IPS-18a (cell line): ENCODE data around the gene SRSF9.
"Not testable (repeated sequence)": the region's sequence is repeated elsewhere in the genome, so short reads cannot be mapped to it uniquely, and the experiment has no call there.

Experiments
- H3K27ac ChIP-seq: one replicate; pipeline ENCODE4 v1.5.1; 2013; ENCODE audit warnings: low read length
- H3K27me3 ChIP-seq: one replicate; pipeline ENCODE4 v1.6.1; 2013; ENCODE audit warnings: mild to moderate bottlenecking, low read length; ENCODE audit not compliant: control insufficient read depth, insufficient read depth
- H3K36me3 ChIP-seq: one replicate; pipeline ENCODE4 v1.6.1; 2013; ENCODE audit warnings: low read depth, low read length; ENCODE audit not compliant: control insufficient read depth
- H3K4me1 ChIP-seq: one replicate; pipeline ENCODE4 v1.6.1; 2013; ENCODE audit warnings: low read depth, low read length; ENCODE audit not compliant: control insufficient read depth
- H3K4me3 ChIP-seq: one replicate; pipeline ENCODE4 v1.5.1; 2013; ENCODE audit warnings: low read length
- H3K9ac ChIP-seq: one replicate; pipeline ENCODE4 v1.6.1; 2013; ENCODE audit warnings: mild to moderate bottlenecking, low read length, moderate library complexity
- H3K9me3 ChIP-seq: one replicate; pipeline ENCODE4 v1.6.1; 2013; ENCODE audit warnings: low read depth, low read length; ENCODE audit not compliant: control insufficient read depth

The SRSF9 gene

DNA sequence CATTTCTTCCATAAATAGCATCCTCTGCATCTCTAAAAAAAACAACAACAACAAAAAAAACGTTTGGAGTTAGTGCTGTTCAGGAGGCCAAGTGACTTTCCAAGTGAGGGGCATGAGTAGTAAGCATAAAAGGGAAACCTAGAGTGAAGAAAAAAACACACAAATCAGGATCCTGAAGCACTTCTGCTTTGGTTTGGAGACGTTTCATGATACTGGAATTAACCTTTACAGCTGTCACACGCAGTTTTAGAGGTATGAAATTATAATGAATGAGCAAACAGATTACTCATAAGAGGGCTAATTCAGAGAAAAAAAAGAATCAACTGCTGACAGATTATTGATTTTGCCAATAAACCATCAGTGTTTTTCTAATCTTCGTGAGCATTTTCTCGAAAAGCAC is 3.8 kb downstream of the SRSF9 start:
- no peaks in the 10 kb centered on the region for H3K9me3 ChIP-seq
- H3K27me3 ChIP-seq = no peaks in the 10 kb centered on the region
- no peaks in the 10 kb centered on the region for H3K4me1 ChIP-seq
- H3K4me3 ChIP-seq = no peak overlapping the region
- no peak overlapping the region for H3K9ac ChIP-seq
- H3K27ac ChIP-seq = no peak overlapping the region
- H3K36me3 ChIP-seq = peaks cover 55% of the 10 kb centered on the region

GRCh38 chr12:120463712-120464111 is 5.8 kb downstream of the SRSF9 start:
- Histone ChIP-seq H3K4me3 (no peak overlapping the region), H3K9me3 (no peaks in the 10 kb centered on the region), H3K9ac (no peak overlapping the region), H3K36me3 (peaks cover 74% of the 10 kb centered on the region), H3K27ac (no peak overlapping the region), H3K27me3 (no peaks in the 10 kb centered on the region), H3K4me1 (no peaks in the 10 kb centered on the region)

- no peak overlapping the region for H3K27ac ChIP-seq
- H3K4me1 ChIP-seq = no peaks in the 10 kb centered on the region
- H3K9ac ChIP-seq = no peak overlapping the region
- no peaks in the 10 kb centered on the region for H3K27me3 ChIP-seq
- H3K4me3 ChIP-seq = no peak overlapping the region
- no peaks in the 10 kb centered on the region for H3K9me3 ChIP-seq
- peaks cover 84% of the 10 kb centered on the region for H3K36me3 ChIP-seq
Measured at GRCh38 chr12:120462099-120462640, 7.4 kb downstream of the SRSF9 start.

DNA sequence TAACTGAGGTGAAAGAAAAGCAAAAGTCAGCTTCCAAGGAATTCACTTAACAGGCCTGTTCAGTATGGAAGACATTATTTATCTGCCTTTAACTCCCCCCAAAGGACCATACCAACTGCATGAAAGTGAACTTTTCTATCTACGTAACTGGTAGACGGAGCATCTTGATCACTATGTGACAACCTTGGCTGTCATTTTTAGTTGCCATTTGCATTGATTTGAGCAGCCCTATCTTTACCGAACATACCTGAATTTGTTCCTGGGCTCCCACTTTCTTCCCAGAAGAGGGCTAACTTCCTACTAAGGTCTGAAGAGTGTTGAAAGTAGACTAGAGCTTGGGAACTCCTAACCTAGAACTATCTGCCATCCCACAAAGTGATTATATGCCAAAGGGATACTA is 9.4 kb downstream of the SRSF9 start:
- no peaks in the 10 kb centered on the region for H3K4me1 ChIP-seq

DNA sequence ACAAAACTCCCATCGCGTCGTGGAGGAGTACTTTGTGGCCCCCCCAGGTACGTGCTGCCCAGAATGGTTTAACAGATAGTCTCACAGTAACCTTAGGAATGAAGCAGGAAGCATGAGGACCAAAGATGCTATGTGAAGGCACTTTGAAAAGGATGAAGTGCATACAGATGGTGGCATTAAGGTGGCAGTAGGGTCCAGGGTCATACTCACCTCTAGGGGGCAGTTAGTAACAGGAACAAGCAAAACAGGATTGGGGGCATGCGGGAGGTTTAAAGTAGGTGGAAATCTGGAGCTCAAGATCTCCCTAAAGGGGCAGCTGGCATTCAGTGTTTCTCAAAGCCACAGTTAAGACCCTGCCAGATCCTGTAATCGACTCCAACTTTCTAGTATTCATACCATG is 12.4 kb downstream of the SRSF9 start:
- H3K4me3 ChIP-seq = no peak overlapping the region
- no peak overlapping the region for H3K9ac ChIP-seq
- H3K36me3 ChIP-seq = peaks cover 69% of the 10 kb centered on the region
- H3K27me3 ChIP-seq = no peaks in the 10 kb centered on the region
- H3K4me1 ChIP-seq = no peaks in the 10 kb centered on the region
- no peaks in the 10 kb centered on the region for H3K9me3 ChIP-seq
- no peak overlapping the region for H3K27ac ChIP-seq

More for the DNA sequence above, 9.4 kb downstream of the SRSF9 start:
- Histone ChIP-seq H3K36me3 (peaks cover 88% of the 10 kb centered on the region), H3K9ac (no peak overlapping the region), H3K9me3 (no peaks in the 10 kb centered on the region), H3K27me3 (no peaks in the 10 kb centered on the region), H3K4me3 (no peak overlapping the region), H3K27ac (no peak overlapping the region)

DNA sequence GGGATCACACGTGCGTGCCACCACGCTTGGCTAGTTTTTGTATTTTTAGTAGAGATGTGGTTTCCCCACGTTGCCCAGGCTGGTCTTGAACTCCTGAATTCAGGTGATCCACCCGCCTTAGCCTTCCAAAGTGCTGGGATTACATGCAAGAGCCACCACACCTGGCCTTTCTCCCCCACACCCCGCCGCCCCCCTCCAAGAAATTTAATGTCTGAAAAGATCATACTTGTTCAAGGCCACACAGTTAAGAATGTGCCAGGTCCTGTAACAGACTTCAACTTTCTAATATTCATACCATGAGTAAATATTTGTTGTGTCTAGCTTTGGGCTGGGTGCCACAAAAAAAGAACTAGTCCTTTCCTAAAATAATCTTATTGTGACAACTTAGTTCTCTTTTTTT is 14.2 kb downstream of the SRSF9 start:
- H3K4me3 ChIP-seq = no peak overlapping the region
- H3K27me3 ChIP-seq = no peaks in the 10 kb centered on the region
- H3K9me3 ChIP-seq = no peaks in the 10 kb centered on the region
- no peak overlapping the region for H3K27ac ChIP-seq
- H3K36me3 ChIP-seq = peaks cover 60% of the 10 kb centered on the region
- no peaks in the 10 kb centered on the region for H3K4me1 ChIP-seq
- no peak overlapping the region for H3K9ac ChIP-seq

- Histone ChIP-seq H3K9ac (no peak overlapping the region), H3K36me3 (peaks cover 54% of the 10 kb centered on the region), H3K9me3 (no peaks in the 10 kb centered on the region), H3K27ac (no peak overlapping the region), H3K4me3 (no peak overlapping the region), H3K4me1 (no peaks in the 10 kb centered on the region), H3K27me3 (no peaks in the 10 kb centered on the region)
Measured at GRCh38 chr12:120453977-120454376, 15.6 kb downstream of the SRSF9 start.

DNA sequence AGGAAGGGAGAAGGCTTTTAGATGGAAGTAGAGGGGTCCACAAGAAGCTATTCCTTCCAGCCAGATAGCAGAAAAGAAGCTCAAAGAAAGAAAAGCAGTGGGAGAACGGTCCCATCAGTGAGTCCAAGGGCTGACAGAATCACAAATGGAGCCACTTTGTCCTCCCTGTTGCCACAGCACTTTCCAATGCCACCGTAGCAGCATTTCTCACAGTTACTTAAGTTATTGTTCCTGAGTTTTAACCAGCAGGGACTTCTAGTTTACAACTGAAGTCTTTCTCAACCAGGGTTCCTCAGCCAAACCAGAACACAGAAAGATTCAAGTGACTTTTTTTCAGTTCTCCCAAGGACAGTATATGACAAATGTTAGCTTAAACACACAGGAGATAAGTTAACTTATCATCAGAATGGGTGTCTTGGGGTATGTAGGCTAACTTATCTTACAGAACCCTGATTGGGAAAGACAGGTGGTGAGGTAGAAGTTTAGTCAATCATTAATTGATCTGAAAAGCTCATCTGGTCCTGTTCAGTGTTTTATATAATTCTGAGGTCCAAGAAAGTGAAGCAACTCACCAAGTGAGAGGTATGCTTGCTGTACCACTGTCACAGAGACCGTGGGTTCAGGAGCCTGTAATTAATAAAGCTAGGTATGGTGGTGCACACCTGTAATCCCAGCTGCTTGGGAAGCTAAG is 16.3 kb downstream of the SRSF9 start:
- no peaks in the 10 kb centered on the region for H3K9me3 ChIP-seq
- H3K27me3 ChIP-seq = no peaks in the 10 kb centered on the region
- H3K36me3 ChIP-seq = peaks cover 47% of the 10 kb centered on the region
- no peak overlapping the region for H3K27ac ChIP-seq
- no peak overlapping the region for H3K9ac ChIP-seq
- no peak overlapping the region for H3K4me3 ChIP-seq
- H3K4me1 ChIP-seq = no peaks in the 10 kb centered on the region

DNA sequence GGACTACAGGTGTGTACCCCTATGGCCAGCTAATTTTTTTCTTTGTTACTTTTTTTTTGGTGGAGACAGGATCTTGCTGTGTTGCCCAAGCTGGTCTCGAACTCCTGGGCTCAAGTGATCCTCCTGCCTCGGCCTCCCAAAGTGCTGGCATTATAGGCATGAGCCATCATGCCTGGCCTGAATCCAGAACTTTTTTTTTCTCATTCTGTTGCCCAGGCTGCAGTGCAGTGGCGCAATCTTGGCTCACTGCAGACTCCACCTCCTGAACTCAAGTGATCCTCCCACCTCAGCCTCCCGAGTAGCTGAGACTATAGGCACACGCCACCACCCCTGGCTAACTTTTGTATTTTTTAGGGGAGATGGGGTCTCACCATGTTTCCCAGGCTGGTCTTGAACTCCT is 17.0 kb downstream of the SRSF9 start:
- H3K36me3 ChIP-seq = peaks cover 44% of the 10 kb centered on the region
- not testable (repeated sequence) for H3K27me3 ChIP-seq, H3K27ac ChIP-seq, H3K9me3 ChIP-seq, H3K4me1 ChIP-seq, H3K9ac ChIP-seq, H3K4me3 ChIP-seq

- Histone ChIP-seq H3K36me3 (peaks cover 38% of the 10 kb centered on the region), H3K9ac (no peak overlapping the region), H3K27ac (no peak overlapping the region), H3K27me3 (no peaks in the 10 kb centered on the region), H3K9me3 (no peaks in the 10 kb centered on the region), H3K4me1 (no peaks in the 10 kb centered on the region), H3K4me3 (no peak overlapping the region)
Measured at GRCh38 chr12:120447992-120448391, 21.6 kb downstream of the SRSF9 start.

- Histone ChIP-seq H3K4me3 (peak overlapping the region; percentile 92), H3K9ac (peak overlapping the region; percentile 85), H3K36me3 (peaks cover 41% of the 10 kb centered on the region), H3K27ac (peak overlapping the region; percentile 86)
- H3K4me1 ChIP-seq, H3K9me3 ChIP-seq, H3K27me3 ChIP-seq: not testable (repeated sequence)
Measured at GRCh38 chr12:120446844-120447178, 22.7 kb downstream of the SRSF9 start.
